ENCODE data around the gene ZSWIM5.
"Not testable (repeated sequence)": the region's sequence is repeated elsewhere in the genome, so short reads cannot be mapped to it uniquely, and the experiment has no call there.

ZSWIM5 gene

DNA sequence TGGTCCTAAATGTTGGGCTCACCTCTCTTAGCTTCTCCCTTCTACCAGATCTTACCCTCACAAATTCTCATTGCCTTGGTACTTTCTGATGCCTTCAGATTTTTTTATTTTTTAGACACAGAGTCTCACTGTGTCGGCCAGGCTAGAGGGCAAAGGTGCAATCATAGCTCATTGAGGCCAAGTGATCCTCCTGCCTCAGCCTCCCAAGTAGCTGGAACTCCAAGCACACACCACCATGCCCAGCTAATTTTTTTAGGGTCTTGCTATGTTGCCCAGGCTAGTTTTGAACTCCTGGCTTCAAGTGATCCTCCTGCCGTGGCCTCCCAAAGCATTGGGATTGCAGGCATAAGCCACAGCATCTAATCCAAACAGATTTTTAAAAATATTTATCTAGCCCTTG, 69.4 kb downstream of the ZSWIM5 start:
- DNase-seq, result no peak

DNA sequence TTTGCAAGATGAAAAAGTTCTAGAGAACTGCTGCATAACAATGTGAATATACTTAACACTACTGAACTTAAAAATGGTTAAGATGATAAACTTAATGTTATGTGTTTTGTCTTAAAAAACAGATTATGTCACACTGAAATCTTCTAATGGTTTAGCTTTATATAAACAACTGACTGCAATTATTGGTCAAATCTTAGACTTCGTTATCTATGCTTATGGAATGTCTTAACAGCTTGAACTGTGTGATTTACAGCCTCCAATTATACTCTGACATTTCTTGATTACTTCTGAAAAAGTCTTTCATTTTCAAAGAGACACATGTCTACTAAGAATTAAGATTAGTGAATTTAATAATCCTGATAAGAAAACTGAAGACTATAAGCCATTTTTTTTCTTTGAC, 71.1 kb downstream of the ZSWIM5 start:
- no peak for DNase-seq

DNA sequence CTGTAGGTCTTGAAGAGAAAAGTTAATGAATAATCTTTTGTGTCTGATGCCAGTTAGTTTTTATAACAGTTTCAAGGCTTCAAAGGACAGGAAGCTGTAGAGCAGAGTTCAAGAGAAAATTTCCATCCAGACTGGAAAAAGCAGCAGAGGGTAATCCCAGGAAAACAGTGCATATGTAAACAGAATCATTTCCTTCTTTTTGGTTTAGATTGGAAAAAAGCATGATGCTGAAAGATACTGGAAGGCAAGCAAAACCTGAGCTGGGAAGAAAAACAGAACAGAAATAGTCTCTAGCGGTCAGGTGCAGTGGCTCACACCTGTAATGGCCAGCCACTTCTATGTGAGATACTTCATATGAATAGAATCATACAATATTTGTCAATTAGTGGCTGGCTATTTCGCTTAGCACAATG, 71.9 kb downstream of the ZSWIM5 start:
- DNase-seq, result no peak

DNA sequence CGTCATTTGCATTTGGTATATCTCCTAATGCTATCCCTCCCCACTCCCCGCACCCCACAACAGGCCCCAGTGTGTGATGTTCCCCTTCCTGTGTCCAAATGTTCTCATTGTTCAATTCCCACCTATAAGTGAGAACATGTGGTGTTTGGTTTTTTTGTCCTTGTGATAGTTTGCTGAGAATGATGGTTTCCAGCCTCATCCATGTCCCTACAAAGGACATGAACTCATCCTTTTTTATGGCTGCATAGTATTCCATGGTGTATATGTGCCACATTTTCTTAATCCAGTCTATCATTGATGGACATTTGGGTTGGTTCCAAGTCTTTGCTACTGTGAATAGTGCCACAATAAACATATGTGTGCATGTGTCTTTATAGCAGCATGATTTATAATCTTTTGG, 73.7 kb downstream of the ZSWIM5 start:
- DNase-seq, result not testable (repeated sequence)

DNA sequence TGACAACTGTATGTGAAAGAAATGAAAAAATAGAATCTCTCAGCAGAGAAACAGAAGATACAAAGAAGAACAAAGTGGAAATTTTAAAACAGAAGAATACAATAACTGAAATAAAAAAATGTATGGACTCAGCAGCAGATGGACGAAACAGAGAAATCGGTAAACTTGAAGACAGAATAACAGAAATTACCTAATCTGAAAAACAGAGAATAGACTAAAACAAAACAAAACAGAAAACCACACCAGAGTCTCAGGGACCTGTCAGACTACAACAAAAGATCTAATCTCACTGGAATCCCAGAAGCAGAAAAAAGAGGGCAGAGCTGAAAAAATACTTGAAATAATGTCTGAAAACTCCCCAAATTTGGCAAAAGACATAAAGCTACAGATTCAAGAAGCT, 83.0 kb downstream of the ZSWIM5 start:
- DNase-seq, result no peak

DNA sequence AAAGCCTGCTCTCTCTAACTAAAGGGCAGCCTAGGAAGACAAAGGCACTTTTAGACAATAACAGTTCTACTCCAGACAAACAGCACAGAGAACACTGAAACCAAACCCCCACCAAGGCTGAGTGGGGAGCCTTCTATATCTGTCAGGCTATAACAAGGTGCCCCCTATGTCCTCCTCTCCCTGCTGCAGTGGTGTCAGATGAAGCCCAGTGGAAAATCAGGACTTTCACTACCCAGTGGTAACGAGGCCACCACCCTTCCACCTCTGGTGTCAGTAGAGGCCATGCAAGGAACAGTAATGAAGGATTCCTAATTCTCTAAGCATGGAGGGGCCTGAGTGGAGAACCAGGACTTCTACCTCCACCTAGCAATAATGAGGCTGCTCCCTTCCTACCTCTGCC, 83.7 kb downstream of the ZSWIM5 start:
- DNase-seq, result no peak

DNA sequence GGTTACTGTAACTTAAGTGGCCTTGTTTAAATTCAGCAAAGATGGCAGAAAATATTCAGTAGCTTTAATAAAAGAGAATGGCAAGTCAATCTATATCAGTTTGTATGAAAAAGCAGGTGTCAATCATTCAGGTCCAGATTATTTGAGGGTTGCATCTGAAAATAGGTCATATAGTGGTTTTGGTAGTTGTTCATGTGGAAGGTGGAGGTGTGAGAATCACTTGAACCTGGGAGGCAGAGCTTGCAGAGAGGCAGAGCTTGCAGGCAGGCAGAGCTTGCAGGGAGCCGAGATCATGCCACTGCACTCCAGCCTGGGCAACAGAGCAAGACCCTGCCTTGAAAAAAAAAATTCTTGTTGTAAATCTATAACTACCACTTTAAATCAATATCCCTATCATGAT, 88.6 kb downstream of the ZSWIM5 start:
- DNase-seq, result no peak

DNA sequence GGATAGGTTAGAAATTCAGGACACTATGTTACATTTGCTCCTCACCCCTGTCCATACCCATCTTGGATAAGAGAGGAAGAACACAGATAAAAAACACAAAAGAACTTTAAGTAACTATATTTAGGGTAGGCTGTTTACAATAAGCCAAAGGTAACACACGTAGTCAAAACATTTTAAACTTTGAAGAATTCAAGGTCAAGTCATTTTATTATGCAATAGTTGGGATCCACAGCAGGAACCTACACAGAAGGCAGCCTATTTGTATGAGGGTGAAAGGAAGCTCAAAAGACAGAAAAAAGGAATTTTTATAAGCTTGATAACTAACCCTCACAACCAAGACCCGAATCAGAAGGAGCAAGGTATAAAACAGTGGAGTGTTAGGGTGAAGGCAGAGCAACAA, 89.6 kb downstream of the ZSWIM5 start:
- DNase-seq, result no peak

DNA sequence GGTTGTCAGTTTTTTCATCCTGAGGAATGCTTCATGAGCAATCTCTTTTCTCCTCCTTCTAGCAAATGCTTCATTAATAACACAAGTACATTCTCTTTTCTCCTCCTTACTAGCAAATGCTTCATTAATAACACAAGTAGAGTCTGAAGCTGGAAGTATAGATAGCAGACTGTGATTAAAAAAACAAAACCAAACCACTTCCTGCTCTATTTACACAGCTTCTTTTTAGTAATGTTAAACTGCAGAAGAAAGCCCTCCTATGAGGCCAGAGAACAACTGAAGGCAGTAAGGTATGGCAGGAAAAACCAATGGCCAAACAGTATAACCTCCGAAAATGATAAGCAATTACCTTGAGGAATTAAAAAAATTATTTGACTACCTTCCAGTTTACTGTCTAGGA, 90.1 kb downstream of the ZSWIM5 start:
- no peak for DNase-seq

DNA sequence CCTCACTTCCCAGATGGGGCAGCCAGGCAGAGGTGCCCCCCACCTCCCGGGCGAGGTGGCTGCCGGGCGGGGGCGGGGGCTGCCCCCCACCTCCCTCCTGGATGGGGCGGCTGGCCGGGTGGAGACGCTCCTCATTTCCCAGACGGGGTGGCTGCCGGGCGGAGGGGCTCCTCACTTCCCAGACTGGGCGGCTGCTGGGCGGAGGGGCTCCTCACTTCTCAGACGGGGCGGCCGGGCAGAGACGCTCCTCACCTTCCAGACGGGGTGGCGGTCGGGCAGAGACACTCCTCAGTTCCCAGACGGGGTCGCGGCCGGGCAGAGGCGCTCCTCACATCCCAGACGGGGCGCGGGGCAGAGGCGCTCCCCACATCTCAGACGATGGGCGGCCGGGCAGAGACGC, 91.2 kb downstream of the ZSWIM5 start:
- not testable (repeated sequence) for DNase-seq

DNA sequence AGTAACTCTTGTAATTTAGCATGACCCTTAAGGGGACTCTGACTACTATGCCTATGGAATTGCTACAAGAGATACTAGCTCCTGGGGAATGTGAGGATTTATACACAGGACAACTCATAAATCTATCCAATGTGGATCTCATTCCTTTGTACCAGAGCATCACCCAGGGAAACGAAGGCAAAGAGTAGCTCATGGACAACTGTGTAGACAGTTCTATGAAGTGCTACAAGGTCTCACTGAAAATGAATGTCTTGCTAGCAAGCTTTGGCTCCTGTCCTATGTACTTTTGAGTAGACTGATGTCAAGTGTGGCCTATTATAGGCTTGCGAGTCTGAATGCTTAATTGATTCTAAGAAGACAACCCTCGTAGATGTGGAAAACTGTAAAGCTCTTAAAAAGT, 93.7 kb downstream of the ZSWIM5 start:
- DNase-seq, result no peak

DNA sequence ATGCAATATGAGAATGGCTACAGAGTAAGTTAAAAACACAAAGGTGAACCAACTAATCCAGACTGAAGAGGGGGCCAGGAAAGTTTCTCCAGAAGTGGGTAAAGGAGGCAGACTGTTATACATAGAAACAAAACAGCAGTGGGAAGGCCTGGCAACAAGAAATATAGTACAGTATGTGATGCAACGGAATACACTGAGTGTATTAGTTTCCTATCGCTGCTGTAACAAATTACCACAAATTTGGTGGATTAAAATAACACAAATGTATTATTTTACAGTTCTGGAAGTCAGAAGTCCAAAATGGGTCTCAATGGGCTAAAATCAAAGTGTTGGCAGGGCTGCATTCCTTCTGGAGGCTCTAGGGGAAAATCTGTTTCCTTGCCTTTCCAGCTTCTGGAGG, 95.2 kb downstream of the ZSWIM5 start:
- no peak for DNase-seq

DNA sequence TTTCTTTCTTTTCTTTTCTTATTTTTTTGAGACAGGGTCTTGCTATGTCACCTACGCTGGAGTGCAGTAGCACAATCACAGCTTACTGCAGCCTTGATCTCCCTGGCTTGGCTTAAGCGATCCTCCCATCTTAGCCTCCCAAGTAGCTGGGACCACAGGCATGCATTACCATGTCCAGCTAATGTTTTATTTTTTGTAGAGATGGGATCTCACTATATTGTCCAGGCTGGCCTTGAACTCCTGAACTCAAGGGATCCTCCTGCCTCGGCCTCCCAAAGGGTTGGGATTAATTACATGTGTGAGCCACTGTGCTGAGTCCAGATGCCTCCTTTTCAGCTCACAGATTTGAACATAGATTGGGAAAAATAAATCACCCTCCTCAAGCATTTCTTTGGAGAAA, 98.6 kb downstream of the ZSWIM5 start:
- DNase-seq, result no peak

DNA sequence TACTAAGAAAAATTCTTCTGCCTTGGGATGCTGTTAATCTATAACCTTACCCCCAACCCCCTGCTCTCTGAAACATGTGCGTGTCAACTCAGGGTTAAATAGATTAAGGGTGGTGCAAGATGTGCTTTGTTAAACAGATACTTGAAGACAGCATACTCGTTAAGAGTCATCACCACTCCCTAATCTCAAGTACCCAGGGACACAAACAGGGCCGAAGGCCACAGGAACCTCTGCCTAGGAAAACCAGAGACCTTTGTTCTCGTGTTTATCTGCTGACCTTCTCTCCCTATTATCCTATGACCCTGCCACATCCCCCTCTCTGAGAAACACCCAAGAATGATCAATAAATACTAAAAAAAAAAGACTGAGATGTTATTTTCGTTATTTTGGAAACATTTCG, 99.5 kb downstream of the ZSWIM5 start:
- DNase-seq, result not testable (repeated sequence)

DNA sequence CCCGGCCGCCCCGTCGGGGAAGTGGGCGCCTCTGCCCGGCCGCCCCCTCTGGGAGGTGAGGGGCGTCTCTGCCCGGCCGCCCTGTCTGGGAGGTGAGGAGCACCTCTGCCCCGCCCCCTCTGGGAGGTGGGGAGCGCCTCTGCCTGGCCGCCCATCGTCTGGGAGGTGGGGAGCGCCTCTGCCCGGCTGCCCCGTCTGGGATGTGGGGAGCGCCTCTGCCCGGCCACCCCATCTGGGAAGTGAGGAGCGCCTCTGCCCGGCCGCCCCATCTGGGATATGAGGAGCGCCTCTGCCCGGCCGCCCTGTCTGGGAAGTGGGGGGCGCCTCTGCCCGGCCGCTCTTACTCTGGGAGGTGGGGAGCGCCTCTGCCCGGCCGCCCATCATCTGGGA, 100.3 kb downstream of the ZSWIM5 start:
- DNase-seq, result not testable (repeated sequence)

DNA sequence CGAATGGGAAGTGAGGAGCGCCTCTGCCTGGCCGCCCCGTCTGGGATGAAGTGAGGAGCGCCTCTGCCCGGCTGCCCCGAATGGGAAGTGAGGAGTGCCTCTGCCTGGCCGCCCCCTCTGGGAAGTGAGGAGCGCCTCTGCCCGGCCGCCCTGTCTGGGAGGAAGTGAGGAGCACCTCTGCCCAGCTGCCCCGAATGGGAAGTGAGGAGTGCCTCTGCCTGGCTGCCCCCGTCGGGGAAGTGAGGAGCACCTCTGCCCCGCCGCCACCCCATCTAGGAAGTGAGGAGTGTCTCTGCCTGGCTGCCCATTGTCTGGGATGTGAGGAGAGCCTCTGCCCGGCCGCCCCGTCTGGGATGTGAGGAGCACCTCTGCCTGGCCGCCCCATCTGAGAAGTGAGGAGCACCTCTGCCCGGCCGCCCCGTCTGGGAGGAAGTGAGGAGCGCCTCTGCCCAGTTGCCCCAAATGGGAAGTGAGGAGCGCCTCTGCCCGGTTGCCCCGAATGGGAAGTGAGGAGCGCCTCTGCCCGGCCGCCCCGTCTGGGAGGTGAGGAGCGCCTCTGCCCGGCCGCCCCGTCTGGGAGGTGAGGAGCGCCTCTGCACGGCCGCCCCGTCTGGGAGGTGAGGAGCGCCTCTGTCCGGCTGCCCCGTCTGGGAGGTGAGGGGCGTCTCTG, 100.8 kb downstream of the ZSWIM5 start:
- DNase-seq, result not testable (repeated sequence)

DNA sequence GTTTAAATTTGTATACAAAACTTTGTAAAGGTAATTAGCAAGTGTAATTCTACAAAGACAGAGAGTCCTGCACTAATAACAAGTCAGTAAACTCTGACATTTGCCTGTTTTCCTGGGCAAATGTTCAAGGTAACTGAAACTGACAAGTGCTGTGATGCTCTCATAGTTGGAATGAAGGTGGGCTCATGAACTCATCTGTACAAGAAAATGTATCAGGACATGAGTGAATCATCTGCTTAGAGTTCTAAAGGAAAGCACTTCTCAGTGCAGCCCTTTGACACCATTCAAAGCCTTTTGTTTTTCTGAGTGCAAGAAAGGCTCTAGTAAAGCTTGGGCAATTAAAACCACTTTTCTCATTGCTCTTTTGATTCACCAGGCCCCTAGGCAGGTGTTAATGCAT, 102.9 kb downstream of the ZSWIM5 start:
- DNase-seq, result no peak

DNA sequence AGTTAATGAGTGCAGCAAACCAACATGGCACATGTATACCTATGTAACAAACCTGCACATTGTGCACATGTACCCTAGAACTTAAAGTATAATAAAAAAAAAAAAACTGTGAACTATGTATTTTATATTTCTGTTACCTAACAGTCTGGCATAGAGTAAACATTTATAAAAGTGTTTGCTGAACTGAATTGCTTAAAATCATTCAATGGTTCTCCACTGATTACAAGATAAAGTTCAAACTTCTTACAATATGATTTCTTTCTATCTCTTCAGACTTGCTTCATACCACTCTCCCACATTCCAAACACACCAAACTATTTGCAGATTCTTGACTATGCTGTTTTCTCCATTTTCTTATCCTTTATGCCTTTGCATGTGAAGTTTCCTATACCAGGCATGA, 104.5 kb downstream of the ZSWIM5 start:
- no peak for DNase-seq

DNA sequence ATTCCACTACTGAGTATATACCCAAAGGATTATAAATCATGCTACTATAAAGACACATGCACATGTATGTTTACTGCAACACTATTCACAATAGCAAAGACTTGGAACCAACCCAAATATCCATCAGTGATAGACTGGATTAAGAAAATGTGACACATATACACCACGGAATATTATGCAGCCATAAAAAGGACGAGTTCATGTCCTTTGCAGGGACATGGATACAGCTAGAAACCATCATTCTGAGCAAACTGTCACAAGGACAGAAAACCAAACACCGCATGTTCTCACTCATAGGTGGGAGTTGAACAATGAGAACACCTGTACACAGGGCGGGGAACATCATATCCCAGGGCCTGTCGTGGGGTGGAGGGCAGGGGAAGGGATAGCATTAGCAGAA, 104.9 kb downstream of the ZSWIM5 start:
- DNase-seq, result not testable (repeated sequence)

DNA sequence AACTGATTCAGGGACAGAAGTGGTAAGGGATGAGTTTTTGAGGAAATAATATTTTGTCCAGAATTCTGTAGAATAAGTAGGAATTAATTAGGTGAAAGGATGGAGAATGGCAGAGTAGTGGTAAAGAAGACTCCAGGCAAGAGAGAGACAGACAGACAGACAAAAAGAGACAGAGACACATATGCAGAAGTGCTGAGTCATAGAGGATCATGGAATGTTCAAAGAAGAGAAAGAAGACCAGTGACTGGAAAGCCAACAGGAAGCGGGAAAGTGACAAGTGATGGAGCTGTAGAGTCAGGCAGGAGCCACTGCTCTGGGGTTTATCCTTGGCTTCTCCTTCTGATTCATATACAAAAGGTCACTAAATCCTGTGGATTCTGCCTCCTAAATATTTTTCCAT, 108.5 kb downstream of the ZSWIM5 start:
- DNase-seq, result no peak

DNA sequence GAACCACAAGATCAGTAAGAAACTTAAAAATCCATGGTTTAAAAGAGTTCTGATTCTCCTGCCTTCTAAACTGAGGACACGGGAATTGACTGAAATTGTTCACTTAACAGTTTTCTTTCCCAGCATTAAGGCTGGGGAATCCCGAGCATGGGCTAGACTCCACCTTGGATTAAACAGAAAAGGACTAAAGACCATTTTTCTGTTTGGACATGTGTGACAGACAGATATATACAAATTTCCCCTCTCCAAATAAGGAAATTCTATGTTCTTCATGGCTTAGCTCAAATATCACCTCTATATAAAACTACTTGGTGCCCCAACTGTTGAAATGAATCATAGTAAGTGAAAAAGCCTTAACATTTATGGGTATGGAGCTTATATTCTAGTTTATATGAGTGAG, 109.3 kb downstream of the ZSWIM5 start:
- no peak for DNase-seq

DNA sequence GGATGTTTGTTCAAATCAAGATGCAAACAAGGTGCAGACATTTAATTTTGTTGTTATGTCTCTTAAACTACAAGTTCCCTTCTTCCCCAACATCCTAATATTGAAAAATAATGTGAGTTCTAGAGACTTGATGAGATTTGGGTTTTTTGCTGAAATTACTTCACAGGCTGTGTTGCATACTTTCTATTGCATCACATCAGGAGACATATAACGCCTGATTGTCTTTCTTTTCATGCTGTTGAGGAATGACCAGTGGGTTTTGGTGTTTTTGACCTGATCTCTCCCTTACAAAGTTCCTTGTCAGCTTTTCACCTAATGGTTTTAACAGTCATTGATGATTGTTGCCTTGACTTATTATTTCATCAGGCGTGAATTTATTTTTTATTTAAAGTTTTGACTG, 111.0 kb downstream of the ZSWIM5 start:
- no peak for DNase-seq

DNA sequence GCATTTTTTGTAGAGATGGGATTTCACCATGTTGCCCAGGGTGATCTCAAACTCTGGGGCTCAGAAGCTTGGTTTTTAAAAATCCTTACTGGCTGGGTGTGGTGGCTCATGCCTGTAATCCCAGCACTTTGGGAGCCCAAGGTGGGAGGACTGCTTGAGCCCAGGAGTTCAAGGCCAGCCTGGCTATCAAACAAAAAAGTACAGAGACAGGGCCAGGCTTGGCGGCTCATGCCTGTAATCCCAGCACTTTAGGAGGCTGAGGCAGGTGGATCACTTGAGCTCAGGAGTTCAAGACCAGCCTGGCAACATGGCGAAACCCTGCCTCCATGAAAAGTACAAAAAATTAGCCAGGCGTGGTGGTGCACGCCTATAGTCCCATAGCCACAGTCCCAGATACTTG, 112.0 kb downstream of the ZSWIM5 start:
- DNase-seq, result not testable (repeated sequence)

DNA sequence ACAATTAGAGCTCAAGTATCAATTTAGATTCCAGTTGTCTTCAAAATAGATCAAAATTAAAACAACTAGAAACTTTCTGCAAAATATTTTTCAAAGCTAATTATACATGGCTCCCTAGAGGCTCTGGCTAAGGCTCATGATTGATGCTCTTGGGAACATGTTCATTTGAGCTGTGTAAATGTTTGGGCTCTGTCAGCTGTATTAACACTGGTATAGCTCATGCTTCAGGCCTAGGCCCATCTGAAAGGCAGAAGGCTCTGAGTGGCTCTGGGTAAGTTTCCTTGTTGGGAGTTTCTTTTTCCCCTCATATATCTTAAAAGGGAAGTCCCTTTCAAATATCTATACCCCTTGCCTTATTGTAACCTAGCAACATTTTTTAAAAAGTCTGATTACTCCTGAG, 113.1 kb downstream of the ZSWIM5 start:
- DNase-seq, result no peak

DNA sequence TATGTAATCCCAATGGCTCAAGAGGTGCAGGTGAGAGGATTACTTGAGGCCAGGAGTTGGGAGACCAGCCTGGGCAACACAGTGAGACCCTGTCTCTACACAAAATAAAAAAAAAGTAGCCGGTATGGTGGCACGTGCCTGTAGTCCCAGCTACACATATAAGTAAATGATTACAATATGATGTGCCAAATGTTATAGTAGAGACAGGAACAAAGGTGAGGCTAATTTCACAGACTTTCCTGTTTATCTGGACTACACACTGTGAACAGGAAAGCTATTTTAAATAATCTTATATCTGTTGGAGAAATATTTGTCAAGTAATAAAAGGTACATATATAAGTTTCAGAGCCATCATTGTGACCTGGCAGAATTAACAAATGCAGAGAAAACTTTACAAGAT, 116.7 kb downstream of the ZSWIM5 start:
- no peak for DNase-seq

DNA sequence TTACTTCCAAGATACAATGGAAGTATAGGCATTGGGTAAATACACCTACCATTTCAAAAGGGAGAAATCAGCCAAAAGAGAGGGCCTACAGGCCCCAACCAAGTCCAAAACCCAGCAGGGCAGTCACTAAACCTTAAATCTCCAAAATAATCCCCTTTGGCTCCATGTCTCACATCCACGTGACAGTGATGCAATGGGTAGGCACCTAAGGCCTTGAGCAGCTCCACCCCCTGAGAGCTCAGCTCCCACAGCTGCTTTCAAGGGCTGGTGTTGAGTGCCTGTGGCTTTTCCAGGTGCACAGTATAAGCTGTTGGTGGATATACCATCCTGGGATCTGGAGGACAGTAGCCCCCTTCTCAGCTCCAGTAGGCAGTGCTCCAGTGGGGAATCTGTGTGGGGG, 121.8 kb downstream of the ZSWIM5 start:
- no peak for DNase-seq

Data from fibroblast of upper back skin (primary cell).